ENCODE results near the gene GADD45GIP1.
A peak's percentile ranks its signal among the peaks of the same experiment; 100 is the strongest.
"Not testable (repeated sequence)": the region's sequence is repeated elsewhere in the genome, so short reads cannot be mapped to it uniquely, and the experiment has no call there.

GADD45GIP1 gene

GRCh38 chr19:12987781-12988180 lies 30.8 kb upstream of the GADD45GIP1 start:
- DNase-seq = peak; percentile 61

GRCh38 chr19:12987190-12987589 lies 30.2 kb upstream of the GADD45GIP1 start:
- no peak for DNase-seq

GRCh38 chr19:12986726-12987125 lies 29.7 kb upstream of the GADD45GIP1 start:
- DNase-seq = no peak

GRCh38 chr19:12985049-12985776 lies 28.2 kb upstream of the GADD45GIP1 start:
- peak; percentile 54 for DNase-seq

- DNase-seq = peak; percentile 40
These were observed 27.6 kb upstream of the GADD45GIP1 start for GRCh38 chr19:12984683-12985048.

GRCh38 chr19:12984143-12984627 lies 27.2 kb upstream of the GADD45GIP1 start:
- no peak for DNase-seq

GRCh38 chr19:12983542-12984142 lies 26.6 kb upstream of the GADD45GIP1 start:
- peak; percentile 78 for DNase-seq

- DNase-seq = peak; percentile 64
These were observed 26.1 kb upstream of the GADD45GIP1 start for GRCh38 chr19:12983091-12983490.

GRCh38 chr19:12982648-12983047 lies 25.6 kb upstream of the GADD45GIP1 start:
- DNase-seq = no peak

- no peak for DNase-seq
These were observed 23.0 kb upstream of the GADD45GIP1 start for GRCh38 chr19:12979974-12980373.

- DNase-seq = not testable (repeated sequence)
These were observed 19.1 kb upstream of the GADD45GIP1 start for GRCh38 chr19:12976109-12976508.

GRCh38 chr19:12975221-12975741 lies 18.3 kb upstream of the GADD45GIP1 start:
- DNase-seq = no peak

GRCh38 chr19:12974301-12975220 lies 17.5 kb upstream of the GADD45GIP1 start:
- DNase-seq = no peak

GRCh38 chr19:12973236-12973635 lies 16.2 kb upstream of the GADD45GIP1 start:
- DNase-seq = no peak

- DNase-seq = no peak
These were observed 13.2 kb upstream of the GADD45GIP1 start for GRCh38 chr19:12970070-12970820.

GRCh38 chr19:12969292-12969988 lies 12.4 kb upstream of the GADD45GIP1 start, which contains the start of gene DAND5:
Gene DAND5, plus strand, starts transcription at chr19:12969576. Its CDS starts 85 bp downstream, at chr19:12969661.
- DNase-seq = no peak

GRCh38 chr19:12967907-12968306 lies 10.9 kb upstream of the GADD45GIP1 start:
- no peak for DNase-seq

- no peak for DNase-seq
These were observed 8.8 kb upstream of the GADD45GIP1 start for GRCh38 chr19:12965812-12966135.

GRCh38 chr19:12965017-12965811 lies 8.2 kb upstream of the GADD45GIP1 start:
- peak; percentile 93 for DNase-seq

GRCh38 chr19:12959481-12959880 lies 2.5 kb upstream of the GADD45GIP1 start:
- no peak for DNase-seq

All from DMS79 treated with DMSO at 0.1 percent for 48 hours (cell line).